ENCODE data around the gene GFOD2.
A peak's percentile ranks its signal among the peaks of the same experiment; 100 is the strongest.

GFOD2 gene

DNA sequence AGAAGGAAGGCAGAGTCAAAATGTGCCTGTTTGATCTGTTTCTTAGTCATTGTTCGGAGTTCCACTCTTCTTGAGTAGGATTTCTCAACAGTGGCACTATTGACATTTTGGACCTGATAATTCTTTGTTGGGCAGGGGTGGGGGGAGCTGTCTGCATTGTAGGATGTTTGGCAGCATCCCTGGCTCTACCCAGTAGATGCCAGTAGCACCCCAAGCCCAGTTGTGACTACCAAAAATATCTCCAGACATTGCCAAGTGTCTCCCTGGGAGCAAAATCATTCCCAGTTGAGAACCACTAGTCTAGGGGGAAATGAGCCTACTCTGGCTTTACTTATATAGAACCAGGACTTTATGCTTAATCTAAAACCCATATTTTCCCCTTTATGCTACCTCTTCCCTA lies 1.1 kb upstream of the GFOD2 start:
- Histone ChIP-seq H3K9me3 (ENCODE audit: control insufficient read depth, low read length) (no peaks in the 10 kb centered on the region), H3K4me1 (ENCODE audit: control insufficient read depth, insufficient read depth, low read length, poor library complexity, severe bottlenecking) (peaks cover 16% of the 10 kb centered on the region), H3K27ac (ENCODE audit: low read depth, low read length, severe bottlenecking) (peak overlapping the region; percentile 83), H3K4me3 (ENCODE audit: extremely low read depth, insufficient read depth, low read length, poor library complexity, severe bottlenecking) (peak overlapping the region; percentile 92), H3K36me3 (ENCODE audit: control insufficient read depth, insufficient read depth, low read length) (peaks cover 30% of the 10 kb centered on the region)
- 78 to 80% methylated on average over 1 of the region's 1 CpG for WGBS, 2 experiments (ENCODE audit: insufficient coverage in 2 of 2)

DNA sequence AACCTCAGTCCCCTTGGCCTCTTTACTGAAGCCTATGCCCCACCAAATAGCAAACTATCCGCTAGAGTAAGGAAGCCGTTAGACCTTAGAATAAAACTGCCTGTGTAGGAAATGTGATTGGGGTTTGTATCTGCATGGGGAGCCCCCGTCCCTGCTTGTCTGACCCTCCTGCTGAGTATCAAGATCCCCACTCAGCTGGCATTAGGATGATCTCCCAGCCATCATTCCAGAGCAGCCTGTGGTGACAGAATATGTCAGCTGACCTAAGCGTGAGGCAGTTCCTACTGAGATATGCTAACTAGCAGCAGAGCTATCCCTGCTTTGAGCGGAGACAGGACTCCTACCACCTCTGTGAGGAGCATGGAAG lies 645 bp upstream of the GFOD2 start:
- H3K27ac ChIP-seq (ENCODE audit: low read depth, low read length, severe bottlenecking): peak overlapping the region; percentile 83
- H3K4me3 ChIP-seq (ENCODE audit: extremely low read depth, insufficient read depth, low read length, poor library complexity, severe bottlenecking): peak overlapping the region; percentile 92
- 6% methylated on average over 3 of the region's 5 CpGs; no CpG with 5 or more reads in 1 of the 2 experiments for WGBS, 2 experiments (ENCODE audit: insufficient coverage in 2 of 2)
- H3K4me1 ChIP-seq (ENCODE audit: control insufficient read depth, insufficient read depth, low read length, poor library complexity, severe bottlenecking): peaks cover 16% of the 10 kb centered on the region
- H3K36me3 ChIP-seq (ENCODE audit: control insufficient read depth, insufficient read depth, low read length): peaks cover 26% of the 10 kb centered on the region
- no peaks in the 10 kb centered on the region for H3K9me3 ChIP-seq (ENCODE audit: control insufficient read depth, low read length)

DNA sequence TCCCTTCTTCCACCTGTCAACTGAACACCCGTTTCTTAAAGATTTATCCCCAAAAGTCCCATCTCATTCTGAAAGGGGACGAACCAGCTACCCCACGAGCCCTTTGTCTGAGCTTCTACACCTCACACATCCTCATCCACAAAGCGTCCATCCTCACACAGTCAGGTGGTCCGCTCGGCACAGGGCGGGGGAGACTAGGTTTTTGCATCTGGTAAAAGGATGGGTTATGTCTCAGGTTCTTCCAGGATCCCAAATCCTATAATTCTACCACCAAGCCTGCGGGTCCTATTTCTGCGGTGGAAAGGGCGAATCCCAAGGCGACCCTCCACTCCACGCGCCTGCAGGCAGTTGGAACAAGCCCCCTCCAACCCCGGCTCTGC lies 458 bp downstream of the GFOD2 start:
- Histone ChIP-seq H3K4me3 (ENCODE audit: extremely low read depth, insufficient read depth, low read length, poor library complexity, severe bottlenecking) (peak overlapping the region; percentile 92), H3K4me1 (ENCODE audit: control insufficient read depth, insufficient read depth, low read length, poor library complexity, severe bottlenecking) (peaks cover 16% of the 10 kb centered on the region), H3K9me3 (ENCODE audit: control insufficient read depth, low read length) (no peaks in the 10 kb centered on the region), H3K27ac (ENCODE audit: low read depth, low read length, severe bottlenecking) (no peak overlapping the region), H3K36me3 (ENCODE audit: control insufficient read depth, insufficient read depth, low read length) (peaks cover 17% of the 10 kb centered on the region)
- WGBS, 2 experiments (ENCODE audit: insufficient coverage in 2 of 2): 0% methylated on average over 7 to 9 of the region's 14 CpGs

DNA sequence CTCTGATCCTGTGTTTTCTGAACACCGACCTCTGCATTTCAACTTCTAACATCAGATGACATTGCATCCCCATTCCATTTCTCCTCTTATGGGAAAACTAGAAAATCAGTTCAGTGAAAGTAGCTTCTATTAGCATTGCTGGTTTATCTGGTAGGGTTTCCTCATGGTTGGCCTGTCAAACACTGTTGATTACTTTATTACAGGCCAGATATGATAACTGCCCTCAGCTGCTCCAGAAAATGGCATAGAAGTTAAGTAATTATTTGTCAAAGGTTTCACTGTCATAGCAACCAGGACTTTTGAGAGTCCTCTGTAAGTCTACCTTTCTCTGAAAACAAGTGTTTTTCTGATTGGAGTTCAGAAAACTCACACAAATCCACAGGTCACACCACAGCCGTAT lies 3.0 kb downstream of the GFOD2 start:
- WGBS, 2 experiments (ENCODE audit: insufficient coverage in 2 of 2): 100% methylated on average over 2 of the region's 2 CpGs
- no peak overlapping the region for H3K4me3 ChIP-seq (ENCODE audit: extremely low read depth, insufficient read depth, low read length, poor library complexity, severe bottlenecking)

DNA sequence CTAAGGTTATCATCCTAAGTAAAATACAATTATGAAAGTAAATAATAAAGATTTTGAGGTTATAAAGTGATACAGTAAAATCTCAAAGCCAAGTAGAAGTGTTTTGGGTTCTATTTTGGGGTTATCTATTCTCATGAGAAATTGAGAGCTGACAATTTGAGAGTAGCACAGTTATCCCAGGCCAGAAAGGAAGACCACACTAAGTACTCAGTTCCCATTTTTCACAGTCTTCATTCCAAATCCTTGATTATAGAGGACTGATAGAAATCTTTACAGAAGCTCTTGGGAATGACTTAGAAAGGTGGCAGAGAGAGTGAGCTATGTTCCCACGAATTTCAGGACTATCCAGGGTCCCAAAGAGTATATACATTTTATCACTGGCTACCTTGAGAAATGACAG lies 4.6 kb downstream of the GFOD2 start:
- WGBS, 2 experiments (ENCODE audit: insufficient coverage in 2 of 2): no CpG with 5 or more reads among the region's 1 CpG
- H3K27ac ChIP-seq (ENCODE audit: low read depth, low read length, severe bottlenecking): no peak overlapping the region
- H3K9me3 ChIP-seq (ENCODE audit: control insufficient read depth, low read length): no peaks in the 10 kb centered on the region
- peaks cover 24% of the 10 kb centered on the region for H3K36me3 ChIP-seq (ENCODE audit: control insufficient read depth, insufficient read depth, low read length)
- peaks cover 5% of the 10 kb centered on the region for H3K4me1 ChIP-seq (ENCODE audit: control insufficient read depth, insufficient read depth, low read length, poor library complexity, severe bottlenecking)
- H3K4me3 ChIP-seq (ENCODE audit: extremely low read depth, insufficient read depth, low read length, poor library complexity, severe bottlenecking): no peak overlapping the region

More for the DNA sequence above, 3.0 kb downstream of the GFOD2 start:
- peaks cover 13% of the 10 kb centered on the region for H3K4me1 ChIP-seq (ENCODE audit: control insufficient read depth, insufficient read depth, low read length, poor library complexity, severe bottlenecking)
- H3K36me3 ChIP-seq (ENCODE audit: control insufficient read depth, insufficient read depth, low read length): peaks cover 24% of the 10 kb centered on the region
- H3K27ac ChIP-seq (ENCODE audit: low read depth, low read length, severe bottlenecking): no peak overlapping the region
- no peaks in the 10 kb centered on the region for H3K9me3 ChIP-seq (ENCODE audit: control insufficient read depth, low read length)

DNA sequence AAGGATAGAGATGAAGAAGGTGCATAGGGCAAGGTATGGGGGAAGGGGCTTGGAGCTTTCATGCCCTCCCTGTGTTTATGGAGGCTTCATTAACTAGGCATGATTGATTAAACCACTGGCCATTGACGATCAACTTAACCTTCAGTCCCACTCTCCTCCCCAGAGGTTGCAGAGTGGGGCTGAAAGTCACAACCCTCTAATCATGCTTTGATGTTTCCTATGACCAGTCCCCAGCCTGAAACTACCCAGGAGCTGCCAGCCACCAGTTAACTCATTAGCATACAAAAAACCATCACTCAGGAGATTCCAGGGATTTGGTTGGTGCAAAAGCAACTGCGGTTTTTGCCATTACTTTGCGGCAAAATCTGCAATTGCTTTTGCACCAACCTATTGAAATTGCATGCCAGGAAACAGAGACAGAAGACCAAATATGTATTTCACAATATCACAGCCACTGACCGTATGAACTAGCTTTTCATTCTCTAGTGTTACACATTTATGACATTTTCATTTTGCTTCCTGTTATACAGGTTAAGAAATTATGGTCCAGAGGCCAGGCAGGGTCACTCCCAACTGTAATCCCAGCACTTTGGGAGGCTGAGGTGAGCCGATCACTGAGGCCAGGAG lies 5.4 kb downstream of the GFOD2 start:
- 77 to 80% methylated on average over 3 to 4 of the region's 5 CpGs for WGBS, 2 experiments (ENCODE audit: insufficient coverage in 2 of 2)
- H3K4me1 ChIP-seq (ENCODE audit: control insufficient read depth, insufficient read depth, low read length, poor library complexity, severe bottlenecking): peaks cover 5% of the 10 kb centered on the region
- no peaks in the 10 kb centered on the region for H3K9me3 ChIP-seq (ENCODE audit: control insufficient read depth, low read length)
- H3K27ac ChIP-seq (ENCODE audit: low read depth, low read length, severe bottlenecking): no peak overlapping the region
- peaks cover 24% of the 10 kb centered on the region for H3K36me3 ChIP-seq (ENCODE audit: control insufficient read depth, insufficient read depth, low read length)
- H3K4me3 ChIP-seq (ENCODE audit: extremely low read depth, insufficient read depth, low read length, poor library complexity, severe bottlenecking): no peak overlapping the region

DNA sequence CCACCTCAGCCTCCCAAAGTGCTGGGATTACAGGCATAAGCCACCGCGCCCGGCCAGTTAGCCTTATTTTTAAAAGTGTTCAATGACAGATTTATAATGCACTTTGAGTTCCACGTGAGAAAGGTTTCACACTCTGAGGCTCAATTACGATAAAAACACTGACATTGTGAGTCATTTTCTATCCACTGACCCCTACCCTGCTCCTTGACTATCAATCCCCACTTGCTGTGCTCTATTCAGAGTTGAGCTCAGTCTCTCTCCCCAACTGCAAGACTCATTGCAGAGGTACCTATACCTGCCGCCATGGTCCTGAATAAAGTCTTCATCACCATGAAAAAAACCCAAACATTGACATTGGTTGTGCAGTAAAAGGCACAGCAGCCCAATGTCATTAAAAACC lies 8.5 kb downstream of the GFOD2 start:
- H3K4me1 ChIP-seq (ENCODE audit: control insufficient read depth, insufficient read depth, low read length, poor library complexity, severe bottlenecking): no peaks in the 10 kb centered on the region
- H3K36me3 ChIP-seq (ENCODE audit: control insufficient read depth, insufficient read depth, low read length): peaks cover 10% of the 10 kb centered on the region
- no peak overlapping the region for H3K4me3 ChIP-seq (ENCODE audit: extremely low read depth, insufficient read depth, low read length, poor library complexity, severe bottlenecking)
- WGBS, 2 experiments (ENCODE audit: insufficient coverage in 2 of 2): 85 to 94% methylated on average over 4 of the region's 6 CpGs
- H3K9me3 ChIP-seq (ENCODE audit: control insufficient read depth, low read length): no peaks in the 10 kb centered on the region
- H3K27ac ChIP-seq (ENCODE audit: low read depth, low read length, severe bottlenecking): no peak overlapping the region

DNA sequence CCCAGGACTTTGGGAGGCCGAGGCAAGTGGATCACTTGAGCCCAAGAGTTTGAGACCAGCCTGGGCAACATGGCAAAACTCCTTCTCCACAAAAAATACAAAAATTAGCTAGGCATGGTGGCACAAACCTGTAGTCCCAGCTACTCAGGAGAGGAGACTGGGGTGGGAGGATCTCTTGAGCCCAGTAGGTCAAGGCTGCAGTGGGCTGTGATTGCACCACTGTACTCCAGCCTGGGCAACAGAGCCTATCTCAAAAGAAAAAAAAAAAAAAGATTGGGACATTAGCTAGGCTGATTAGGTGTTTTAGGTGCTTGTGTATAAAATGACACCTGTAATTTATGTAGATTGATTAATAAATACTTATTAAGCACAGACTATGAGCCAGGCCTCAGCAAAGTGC lies 10.1 kb downstream of the GFOD2 start:
- 86 to 100% methylated on average over 1 of the region's 1 CpG for WGBS, 2 experiments (ENCODE audit: insufficient coverage in 2 of 2)
- no peak overlapping the region for H3K27ac ChIP-seq (ENCODE audit: low read depth, low read length, severe bottlenecking)
- H3K9me3 ChIP-seq (ENCODE audit: control insufficient read depth, low read length): no peaks in the 10 kb centered on the region
- no peaks in the 10 kb centered on the region for H3K4me1 ChIP-seq (ENCODE audit: control insufficient read depth, insufficient read depth, low read length, poor library complexity, severe bottlenecking)
- H3K4me3 ChIP-seq (ENCODE audit: extremely low read depth, insufficient read depth, low read length, poor library complexity, severe bottlenecking): no peak overlapping the region
- H3K36me3 ChIP-seq (ENCODE audit: control insufficient read depth, insufficient read depth, low read length): peaks cover 13% of the 10 kb centered on the region

DNA sequence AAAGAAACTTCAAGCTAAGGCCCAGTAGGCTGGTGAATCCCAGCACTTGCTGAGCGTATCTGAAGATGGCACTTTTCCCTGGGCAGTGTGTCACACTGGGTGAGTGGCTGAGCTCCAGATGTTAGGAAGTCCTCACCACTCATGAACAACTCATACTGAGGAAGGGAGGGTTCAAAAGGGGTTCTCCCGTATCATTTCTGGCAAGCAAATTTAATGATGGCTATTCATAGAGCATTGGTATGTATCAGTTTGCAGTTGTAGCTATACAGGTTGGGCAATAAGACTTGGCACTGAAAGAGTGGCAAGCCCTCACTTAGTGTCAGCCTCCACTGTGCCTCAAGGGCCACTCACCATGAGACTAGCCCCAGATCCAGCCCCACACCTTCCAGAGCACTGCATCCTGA lies 10.7 kb downstream of the GFOD2 start:
- Histone ChIP-seq H3K27ac (ENCODE audit: low read depth, low read length, severe bottlenecking) (no peak overlapping the region), H3K36me3 (ENCODE audit: control insufficient read depth, insufficient read depth, low read length) (peaks cover 8% of the 10 kb centered on the region), H3K4me3 (ENCODE audit: extremely low read depth, insufficient read depth, low read length, poor library complexity, severe bottlenecking) (no peak overlapping the region), H3K9me3 (ENCODE audit: control insufficient read depth, low read length) (no peaks in the 10 kb centered on the region), H3K4me1 (ENCODE audit: control insufficient read depth, insufficient read depth, low read length, poor library complexity, severe bottlenecking) (no peaks in the 10 kb centered on the region)
- WGBS, 2 experiments (ENCODE audit: insufficient coverage in 2 of 2): 94 to 95% methylated on average over 2 of the region's 2 CpGs

DNA sequence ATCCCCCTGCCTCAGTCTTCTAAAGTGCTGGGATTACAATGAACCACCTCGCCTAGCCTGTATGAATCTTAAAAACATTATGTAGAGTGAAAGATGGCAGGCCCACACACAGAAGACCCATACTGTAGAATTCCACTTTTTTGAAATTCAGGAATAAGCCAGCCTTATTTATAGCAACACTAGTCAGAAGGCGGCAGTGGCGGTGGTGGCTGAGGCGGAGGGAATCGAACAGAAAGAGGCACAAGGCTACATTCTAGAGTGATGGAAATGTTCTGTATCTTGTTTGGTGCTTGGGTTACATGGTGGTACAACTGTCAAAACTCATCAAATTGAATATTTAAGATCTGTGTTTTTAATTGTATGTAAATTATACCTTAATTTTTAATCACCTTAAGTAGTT lies 11.3 kb downstream of the GFOD2 start:
- no peak overlapping the region for H3K4me3 ChIP-seq (ENCODE audit: extremely low read depth, insufficient read depth, low read length, poor library complexity, severe bottlenecking)
- H3K4me1 ChIP-seq (ENCODE audit: control insufficient read depth, insufficient read depth, low read length, poor library complexity, severe bottlenecking): no peaks in the 10 kb centered on the region
- peaks cover 3% of the 10 kb centered on the region for H3K36me3 ChIP-seq (ENCODE audit: control insufficient read depth, insufficient read depth, low read length)
- WGBS, 2 experiments (ENCODE audit: insufficient coverage in 2 of 2): 100% methylated on average over 2 to 3 of the region's 5 CpGs
- H3K27ac ChIP-seq (ENCODE audit: low read depth, low read length, severe bottlenecking): no peak overlapping the region
- H3K9me3 ChIP-seq (ENCODE audit: control insufficient read depth, low read length): no peaks in the 10 kb centered on the region

DNA sequence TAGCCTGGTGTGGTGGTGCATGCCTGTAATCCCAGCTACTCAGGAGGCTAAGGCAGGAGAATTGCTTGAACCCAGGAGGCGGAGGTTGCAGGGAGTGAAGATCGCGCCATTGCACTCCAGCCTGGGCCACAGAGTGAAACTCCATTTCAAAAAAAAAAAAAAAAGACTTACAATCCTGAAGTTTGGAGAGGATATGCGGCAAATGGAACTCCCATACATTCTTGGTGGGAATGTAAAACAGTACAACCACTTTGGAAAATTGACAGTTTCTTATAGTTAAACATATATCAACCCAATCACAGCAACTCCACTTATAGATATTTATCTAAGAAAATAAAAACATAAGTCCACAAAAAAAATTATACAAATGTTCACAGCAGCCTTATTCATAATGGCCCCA lies 11.9 kb downstream of the GFOD2 start:
- 100% methylated on average over 1 to 3 of the region's 4 CpGs for WGBS, 2 experiments (ENCODE audit: insufficient coverage in 2 of 2)
- peaks cover 3% of the 10 kb centered on the region for H3K36me3 ChIP-seq (ENCODE audit: control insufficient read depth, insufficient read depth, low read length)

More for the DNA sequence above, 11.9 kb downstream of the GFOD2 start:
- Histone ChIP-seq H3K9me3 (ENCODE audit: control insufficient read depth, low read length) (no peaks in the 10 kb centered on the region), H3K4me1 (ENCODE audit: control insufficient read depth, insufficient read depth, low read length, poor library complexity, severe bottlenecking) (no peaks in the 10 kb centered on the region), H3K27ac (ENCODE audit: low read depth, low read length, severe bottlenecking) (no peak overlapping the region), H3K4me3 (ENCODE audit: extremely low read depth, insufficient read depth, low read length, poor library complexity, severe bottlenecking) (no peak overlapping the region)
